Panc1 (cell line): ENCODE measurements around the gene ATP11A.

Experiments
- CTCF ChIP-seq: fragments of 450-650 bp; IDR thresholded peaks from 2 replicates; pipeline ENCODE4 v1.5.1; 2017; ENCODE audit warnings: mild to moderate bottlenecking
- POLR2AphosphoS5 ChIP-seq: IDR thresholded peaks from 2 replicates; pipeline ENCODE4 v1.6.1; 2012; ENCODE audit warnings: mild to moderate bottlenecking, low read depth, low read length, moderate library complexity

- TF ChIP-seq CTCF = no peak
- no peak for TF ChIP-seq POLR2AphosphoS5
These were observed 17.1 kb upstream of the ATP11A start for GRCh38 chr13:112672651-112673284.
